ENCODE results near the gene TAB3.

Gene TAB3

DNA sequence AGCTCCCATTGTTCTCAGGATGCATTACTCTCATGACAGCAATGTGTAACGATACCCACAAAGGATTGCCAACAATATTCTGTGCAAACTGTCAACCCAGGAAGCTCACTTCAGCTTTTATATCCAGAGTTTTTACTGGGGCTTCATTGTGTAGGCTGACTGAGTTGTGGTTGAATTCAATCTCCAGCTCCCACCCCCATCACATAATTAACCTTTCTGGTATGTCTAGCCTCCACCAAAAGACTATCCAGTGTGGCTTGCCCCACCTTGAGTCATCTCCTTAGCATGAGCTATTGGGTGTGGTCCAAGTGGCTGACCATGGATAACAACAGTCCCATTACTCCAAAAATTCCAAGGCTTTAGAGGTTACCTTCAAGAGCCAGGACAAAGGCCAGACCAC is 17.7 kb upstream of the TAB3 start:
- no peaks in the 10 kb centered on the region for H3K9me3 ChIP-seq
- no peaks in the 10 kb centered on the region for H3K27me3 ChIP-seq
- H3K27ac ChIP-seq, result no peak overlapping the region
- no peaks in the 10 kb centered on the region for H3K36me3 ChIP-seq
- H3K4me1 ChIP-seq (ENCODE audit: control insufficient read depth in 1 of 2, insufficient read depth in 1 of 2, low read depth in 1 of 2, low read length in 1 of 2), result no peaks in the 10 kb centered on the region
- TF ChIP-seq, protein P1, sequence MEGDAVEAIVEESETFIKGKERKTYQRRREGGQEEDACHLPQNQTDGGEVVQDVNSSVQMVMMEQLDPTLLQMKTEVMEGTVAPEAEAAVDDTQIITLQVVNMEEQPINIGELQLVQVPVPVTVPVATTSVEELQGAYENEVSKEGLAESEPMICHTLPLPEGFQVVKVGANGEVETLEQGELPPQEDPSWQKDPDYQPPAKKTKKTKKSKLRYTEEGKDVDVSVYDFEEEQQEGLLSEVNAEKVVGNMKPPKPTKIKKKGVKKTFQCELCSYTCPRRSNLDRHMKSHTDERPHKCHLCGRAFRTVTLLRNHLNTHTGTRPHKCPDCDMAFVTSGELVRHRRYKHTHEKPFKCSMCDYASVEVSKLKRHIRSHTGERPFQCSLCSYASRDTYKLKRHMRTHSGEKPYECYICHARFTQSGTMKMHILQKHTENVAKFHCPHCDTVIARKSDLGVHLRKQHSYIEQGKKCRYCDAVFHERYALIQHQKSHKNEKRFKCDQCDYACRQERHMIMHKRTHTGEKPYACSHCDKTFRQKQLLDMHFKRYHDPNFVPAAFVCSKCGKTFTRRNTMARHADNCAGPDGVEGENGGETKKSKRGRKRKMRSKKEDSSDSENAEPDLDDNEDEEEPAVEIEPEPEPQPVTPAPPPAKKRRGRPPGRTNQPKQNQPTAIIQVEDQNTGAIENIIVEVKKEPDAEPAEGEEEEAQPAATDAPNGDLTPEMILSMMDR (IDR thresholded peaks at IDR 0.05), result no peak
- H3K4me3 ChIP-seq (ENCODE audit: low read depth in 1 of 2, low read length in 1 of 2), result no peak overlapping the region

DNA sequence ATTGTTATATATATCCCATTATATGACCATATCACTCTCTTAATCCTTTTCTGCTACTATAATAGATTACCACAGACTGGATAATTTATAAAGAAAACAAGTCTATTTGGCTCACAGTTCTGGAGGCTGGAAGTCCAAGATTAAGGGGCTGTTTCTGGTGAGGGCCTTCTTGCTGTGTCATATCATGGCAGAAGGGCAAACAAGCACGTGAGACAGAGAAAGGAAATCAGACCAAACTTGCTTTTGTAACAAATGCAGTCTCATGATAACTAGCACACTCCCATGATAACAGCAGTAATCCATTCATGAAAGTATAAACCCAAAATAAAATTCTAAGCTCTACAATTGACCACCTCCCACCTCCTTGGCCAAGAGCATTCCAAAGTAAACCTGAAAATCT is 16.3 kb upstream of the TAB3 start:
- Histone ChIP-seq H3K27me3 (no peaks in the 10 kb centered on the region), H3K9me3 (no peaks in the 10 kb centered on the region), H3K4me1 (ENCODE audit: control insufficient read depth in 1 of 2, insufficient read depth in 1 of 2, low read depth in 1 of 2, low read length in 1 of 2) (no peaks in the 10 kb centered on the region), H3K36me3 (no peaks in the 10 kb centered on the region), H3K4me3 (ENCODE audit: low read depth in 1 of 2, low read length in 1 of 2) (no peak overlapping the region), H3K27ac (no peak overlapping the region)
- TF ChIP-seq, protein P1 (IDR thresholded peaks at IDR 0.05), result no peak

DNA sequence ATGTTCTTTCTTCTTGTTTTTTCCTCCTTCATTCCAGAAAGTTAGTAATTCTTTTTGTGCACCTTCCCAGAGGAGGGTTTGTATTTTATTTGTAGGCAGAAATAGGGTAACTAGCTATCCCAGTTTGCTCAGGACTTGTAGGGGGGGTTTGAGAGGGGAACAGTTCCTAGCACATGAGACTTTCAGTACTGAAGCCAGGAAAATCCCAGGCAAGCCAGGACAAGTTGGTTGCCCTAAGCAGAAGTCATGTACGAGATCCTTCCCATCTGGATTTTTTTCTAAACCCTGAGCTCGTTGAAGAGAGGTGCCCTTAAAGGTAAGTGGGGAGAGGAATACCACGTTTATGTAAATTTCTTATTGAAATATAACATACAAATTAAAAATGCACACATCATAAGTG is 15.6 kb upstream of the TAB3 start:
- TF ChIP-seq, protein P1 (IDR thresholded peaks at IDR 0.05), result no peak
- H3K4me1 ChIP-seq (ENCODE audit: control insufficient read depth in 1 of 2, insufficient read depth in 1 of 2, low read depth in 1 of 2, low read length in 1 of 2), result no peaks in the 10 kb centered on the region
- H3K27me3 ChIP-seq, result no peaks in the 10 kb centered on the region
- H3K9me3 ChIP-seq, result no peaks in the 10 kb centered on the region
- no peak overlapping the region for H3K27ac ChIP-seq
- no peaks in the 10 kb centered on the region for H3K36me3 ChIP-seq
- no peak overlapping the region for H3K4me3 ChIP-seq (ENCODE audit: low read depth in 1 of 2, low read length in 1 of 2)

DNA sequence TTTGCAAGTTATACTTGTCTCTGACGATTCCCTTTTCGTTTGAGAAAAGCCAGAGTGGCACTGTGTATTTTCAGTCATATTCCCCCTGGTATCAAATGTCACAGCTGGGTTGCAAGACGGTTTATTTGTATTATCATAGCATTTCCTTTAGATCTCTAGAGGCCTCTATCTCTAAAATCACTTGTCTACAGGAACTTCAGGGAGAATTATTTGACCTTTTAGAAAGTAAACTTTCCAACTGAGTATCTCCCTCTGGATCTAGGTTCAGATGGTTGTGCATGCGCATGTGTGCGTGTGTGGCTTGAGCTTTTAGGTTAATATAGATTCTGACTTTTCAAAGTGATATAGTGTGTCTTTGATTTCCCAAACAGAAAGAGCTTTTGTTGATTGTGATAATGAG is 15.1 kb upstream of the TAB3 start:
- TF ChIP-seq, protein P1 (IDR thresholded peaks at IDR 0.05), result no peak
- Histone ChIP-seq H3K27ac (no peak overlapping the region), H3K9me3 (no peaks in the 10 kb centered on the region), H3K36me3 (no peaks in the 10 kb centered on the region), H3K27me3 (no peaks in the 10 kb centered on the region), H3K4me3 (ENCODE audit: low read depth in 1 of 2, low read length in 1 of 2) (no peak overlapping the region), H3K4me1 (ENCODE audit: control insufficient read depth in 1 of 2, insufficient read depth in 1 of 2, low read depth in 1 of 2, low read length in 1 of 2) (no peaks in the 10 kb centered on the region)

DNA sequence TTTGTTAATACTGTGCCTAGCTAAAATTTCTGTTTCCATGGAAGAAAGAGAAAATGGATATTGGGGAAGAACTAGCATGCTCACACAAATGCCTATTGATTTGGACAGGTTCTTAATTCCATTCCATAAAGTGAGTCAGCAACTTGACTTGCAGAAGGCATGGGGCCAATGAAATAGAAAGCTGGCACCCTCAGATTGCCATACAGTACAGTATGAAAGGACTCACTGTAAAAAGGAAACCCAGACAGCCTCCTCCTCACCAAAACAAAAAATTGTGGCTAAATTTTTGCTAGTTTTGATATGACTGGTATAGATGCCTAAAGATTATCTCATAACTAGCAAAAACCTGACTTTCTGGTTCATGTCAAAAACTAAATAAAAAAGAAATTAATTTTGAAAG is 11.2 kb upstream of the TAB3 start:
- H3K4me3 ChIP-seq (ENCODE audit: low read depth in 1 of 2, low read length in 1 of 2), result no peak overlapping the region
- TF ChIP-seq, protein P1 (IDR thresholded peaks at IDR 0.05), result no peak
- H3K27me3 ChIP-seq, result no peaks in the 10 kb centered on the region
- H3K36me3 ChIP-seq, result no peaks in the 10 kb centered on the region
- H3K9me3 ChIP-seq, result no peaks in the 10 kb centered on the region
- no peaks in the 10 kb centered on the region for H3K4me1 ChIP-seq (ENCODE audit: control insufficient read depth in 1 of 2, insufficient read depth in 1 of 2, low read depth in 1 of 2, low read length in 1 of 2)
- H3K27ac ChIP-seq, result no peak overlapping the region

DNA sequence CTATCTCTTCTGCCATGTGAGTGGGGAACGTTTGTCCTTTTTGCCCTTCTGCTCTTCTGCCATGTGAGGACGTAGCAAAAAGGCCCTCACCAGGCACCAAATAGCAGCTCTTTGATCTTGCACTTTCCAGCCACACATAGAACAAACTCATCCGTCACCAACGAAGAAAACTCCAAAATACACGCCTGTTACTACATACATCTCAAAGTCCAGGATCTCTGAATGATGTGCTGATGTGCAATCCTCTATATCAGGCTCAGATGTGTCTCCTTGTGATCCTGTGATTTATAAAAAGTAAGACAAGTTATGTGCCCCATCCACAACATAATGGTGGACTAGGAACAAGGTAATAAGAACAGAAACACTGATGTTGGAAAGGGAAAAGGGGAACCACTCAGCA is 9.8 kb upstream of the TAB3 start:
- Histone ChIP-seq H3K4me1 (ENCODE audit: control insufficient read depth in 1 of 2, insufficient read depth in 1 of 2, low read depth in 1 of 2, low read length in 1 of 2) (no peaks in the 10 kb centered on the region), H3K27ac (no peak overlapping the region), H3K36me3 (no peaks in the 10 kb centered on the region), H3K4me3 (ENCODE audit: low read depth in 1 of 2, low read length in 1 of 2) (no peak overlapping the region), H3K9me3 (no peaks in the 10 kb centered on the region), H3K27me3 (no peaks in the 10 kb centered on the region)
- TF ChIP-seq, protein P1 (IDR thresholded peaks at IDR 0.05), result no peak
